GM12878 (cell line): ENCODE measurements around the gene NFIX. TPM values are rescaled to one million over a fixed set of nuclear protein-coding genes. Genes with fewer than 3 reads are reported as not detected.
A peak's percentile ranks its signal among the peaks of the same experiment; 100 is the strongest.

Source experiments
- ATAC-seq: fragments of 200-7000 bp; cut with Tn5 transposase; 3 replicates; pipeline ENCODE4 v1.9.1; 2020; ENCODE audit warnings: mild to moderate bottlenecking, moderate library complexity
- BruUV-seq: library from RNA; stranded (reverse); fragments of 400-500 nt; replicated peaks from 2 replicates; lab custom pipeline; 2021; lab: Mats Ljungman, UMichigan
- CTCF ChIA-PET: fragments of 300-600 bp; sonication (Branson Sonifier 250); formaldehyde crosslinking; extraction: SDS; loops from one replicate; lab custom pipeline; 2021; ENCODE audit warnings: inconsistent platforms; lab: Yijun Ruan, JAX
- POLR2A ChIA-PET: fragments of 350-600 bp; formaldehyde crosslinking; extraction: SDS; loops from one replicate; lab custom pipeline; 2021; ENCODE audit warnings: inconsistent platforms; lab: Charles Lee
- RAD21 ChIA-PET: fragments of 300-600 bp; sonication (Branson Sonifier 250); formaldehyde crosslinking; loops from one replicate; lab custom pipeline; 2023; ENCODE audit warnings: antibody characterized with exemption; ENCODE audit not compliant: unreplicated experiment; lab: Charles Lee
- SMC1A ChIA-PET: fragments of 300-600 bp; sonication (Branson Sonifier 250); formaldehyde crosslinking; loops from one replicate; lab custom pipeline; 2023; ENCODE audit not compliant: unreplicated experiment, uncharacterized antibody; lab: Charles Lee
- DNase-seq: peaks from one replicate; pipeline ENCODE4 v3.0.0-alpha.2; 2011; ENCODE audit warnings: low read depth, low spot score
- FAIRE-seq: peaks from 3 replicates; lab custom pipeline; 2011; peaks lifted over from hg19 to GRCh38; lab: Jason Lieb, UNC
- H2AFZ ChIP-seq: 2 replicates; pipeline ENCODE4 v1.6.0; 2011; ENCODE audit warnings: low read depth, low read length, control low read depth; ENCODE audit not compliant: control insufficient read depth
- H3K27ac ChIP-seq: 2 replicates; pipeline ENCODE4 v1.5.1; 2011; ENCODE audit warnings: control low read depth; ENCODE audit not compliant: control insufficient read depth, insufficient read depth
- H3K27me3 ChIP-seq, 2 experiments: replicated peaks in 1 of 2; 2 replicates each; pipeline versions ENCODE4 v1.6.0 to v1.6.1; 2011; ENCODE audit warnings: low read length in 1 of 2; ENCODE audit not compliant: control insufficient read depth in 2 of 2, insufficient read depth in 2 of 2
- H3K36me3 ChIP-seq, 2 experiments: 2 replicates each; pipeline ENCODE4 v1.5.1; 2011; ENCODE audit warnings: low read length in 1 of 2; ENCODE audit not compliant: control insufficient read depth in 2 of 2, insufficient read depth in 2 of 2
- H3K4me1 ChIP-seq: 2 replicates; pipeline ENCODE4 v1.6.1; 2011; ENCODE audit warnings: mild to moderate bottlenecking, low read length, moderate library complexity, mixed read lengths; ENCODE audit not compliant: control insufficient read depth, insufficient read depth
- H3K4me2 ChIP-seq: 2 replicates; pipeline ENCODE4 v1.6.0; 2011; ENCODE audit warnings: control low read depth; ENCODE audit not compliant: control insufficient read depth, insufficient read depth
- H3K4me3 ChIP-seq: fragments of 200-600 bp; sonication (generic); 2 replicates; pipeline ENCODE4 v1.5.1; 2016
- H3K79me2 ChIP-seq: 2 replicates; pipeline ENCODE4 v1.6.0; 2011; ENCODE audit warnings: low read length; ENCODE audit not compliant: control insufficient read depth, insufficient read depth
- H3K9ac ChIP-seq: 2 replicates; pipeline ENCODE4 v1.8.0; 2011; ENCODE audit warnings: low read length, control low read depth, mixed read lengths; ENCODE audit not compliant: control insufficient read depth, insufficient read depth
- H3K9me3 ChIP-seq: replicated peaks from 3 replicates; pipeline ENCODE4 v1.5.1; 2011; ENCODE audit warnings: mild to moderate bottlenecking, low read length; ENCODE audit not compliant: control insufficient read depth, insufficient read depth
- H4K20me1 ChIP-seq: 2 replicates; pipeline ENCODE4 v1.6.0; 2011; ENCODE audit not compliant: control insufficient read depth, insufficient read depth
- CBX3 ChIP-seq: fragments of 200-600 bp; sonication (generic); IDR thresholded peaks from 2 replicates; pipeline ENCODE4 v1.6.1; 2016; ENCODE audit warnings: low read depth, borderline replicate concordance
- CHD4 ChIP-seq: fragments of 200-600 bp; sonication (generic); IDR thresholded peaks from 2 replicates; pipeline ENCODE4 v1.6.1; 2016; ENCODE audit warnings: mild to moderate bottlenecking
- EGR1 ChIP-seq, 2 experiments: IDR thresholded peaks; 1 replicate in 1 of 2; 2 replicates in 1 of 2; pipeline ENCODE4 v1.6.1; 2011 to 2012; ENCODE audit warnings: low read depth in 2 of 2, low read length in 2 of 2, borderline replicate concordance in 1 of 2, mild to moderate bottlenecking in 1 of 2, moderate library complexity in 1 of 2
- ESRRA ChIP-seq: IDR thresholded peaks from 2 replicates; pipeline ENCODE4 v1.6.1; 2012; ENCODE audit warnings: mild to moderate bottlenecking, low read length, improper control_type of control experiment
- IKZF2 ChIP-seq, 2 experiments: fragments of 450-650 bp; IDR thresholded peaks; 2 replicates each; pipeline ENCODE4 v1.6.1; 2017; ENCODE audit warnings: mild to moderate bottlenecking in 2 of 2, moderate library complexity in 2 of 2
- JUND ChIP-seq: IDR thresholded peaks from 2 replicates; pipeline ENCODE4 v1.6.1; 2012; ENCODE audit warnings: low read depth, mild to moderate bottlenecking, low read length, improper control_type of control experiment, moderate library complexity
- KDM1A ChIP-seq: fragments of 200-600 bp; sonication (generic); IDR thresholded peaks from 2 replicates; pipeline ENCODE4 v1.6.1; 2016; ENCODE audit warnings: borderline replicate concordance
- POLR2A ChIP-seq: IDR thresholded peaks from 2 replicates; pipeline ENCODE4 v1.6.1; 2011; ENCODE audit warnings: low read depth, mild to moderate bottlenecking, low read length
- TARDBP ChIP-seq: IDR thresholded peaks from 2 replicates; pipeline ENCODE4 v1.6.1; 2016; ENCODE audit warnings: borderline replicate concordance
- WGBS: methylation state at CpG from one replicate; pipeline ENCODE4 v1.1.6; 2016; ENCODE audit warnings: low lambda C conversion rate; ENCODE audit not compliant: insufficient replicate concordance, insufficient coverage; ENCODE audit errors: missing lambda C conversion rate; 5-methylcytosine and 5-hydroxymethylcytosine counted together
- in situ Hi-C: fragments of 300-500 bp; cut with MboI; formaldehyde crosslinking; loops from 9 replicates; pipeline ENCODE4 v1.14.3; 2018; ENCODE audit warnings: mixed read lengths
- intact Hi-C: fragments of 100-400 bp; cut with micrococcal nuclease; formaldehyde crosslinking; loops from one replicate; pipeline ENCODE4 v1.14.2; 2022; ENCODE audit not compliant: unreplicated experiment
- polyA plus RNA-seq, 11 experiments: library from polyadenylated mRNA; depleted of rRNA in 4 of 11; unstranded in 6 of 11; stranded (reverse) in 5 of 11; fragments of >200 nt; fragmentation: Nextera tagmentation in 4 of 11; fragmentation: Illumina TruSeq in 1 of 11; extraction: Ambion mirVana in 4 of 11; extraction: Trizol in 1 of 11; gene quantifications; 1 replicate in 1 of 11; 2 replicates in 10 of 11; pipeline versions ENCODE4 v1.2.1 to v1.2.3, GENCODE V29; 2011 to 2016; ENCODE audit warnings: inconsistent platforms in 2 of 11, missing spikeins in 2 of 11, low read depth in 1 of 11
- total RNA-seq, 4 experiments: library from RNA; depleted of rRNA in 3 of 4; stranded (reverse); fragments of >200 nt in 3 of 4; fragmentation: Illumina TruSeq in 1 of 4; extraction: Trizol in 1 of 4; gene quantifications; 2 replicates each; pipeline versions ENCODE4 v1.2.1 to v1.2.3, GENCODE V29; 2013 to 2021

The NFIX gene
- total and polyA plus RNA-seq, 10 of the 15 experiments (the other 5 are each of a cell fraction or from before 2014, with no cell fraction given): 0.02 to 2.2 (median 0.28) TPM

DNA sequence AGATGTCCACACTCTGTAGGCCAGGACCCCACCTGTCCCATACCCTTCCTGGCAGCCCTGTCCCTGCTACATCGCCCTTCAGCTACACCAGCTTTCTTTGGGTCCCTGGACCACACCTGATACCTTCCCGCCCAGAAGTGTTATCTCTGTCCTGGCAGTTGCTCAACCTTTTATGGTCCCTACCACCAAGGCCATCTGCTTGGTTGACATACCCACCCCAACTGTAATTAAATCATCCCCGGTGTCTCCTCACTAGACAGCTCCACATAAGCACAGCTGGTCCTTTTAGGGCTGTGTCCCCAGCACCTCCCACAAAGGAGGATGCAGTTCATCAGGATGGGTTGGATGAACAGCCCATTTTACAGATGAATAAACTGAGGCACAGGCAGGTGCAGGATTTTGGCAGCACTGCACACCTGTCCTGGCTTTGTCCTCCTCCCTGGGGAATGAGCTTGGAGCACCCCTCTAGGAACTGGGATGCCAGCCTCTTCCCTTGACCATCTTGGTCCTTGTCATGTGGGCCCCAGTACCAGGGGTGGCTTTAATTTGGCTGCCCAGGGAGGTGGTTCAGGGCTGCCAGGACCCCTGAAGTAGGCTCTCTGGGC is 135.7 kb downstream of the NFIX start:
- Histone ChIP-seq H3K4me3 (no peak overlapping the region), H3K36me3 (peaks cover 0 to 13% of the 10 kb centered on the region in 2 experiments)
- 95% methylated on average over 3 of the region's 3 CpGs for WGBS
- no peak for ATAC-seq
- no peak for DNase-seq
- RAD21 ChIA-PET: no interaction called here
- FAIRE-seq: no peak
- intact Hi-C loops: no loop called here
- no peak for TF ChIP-seq CBX3
- no peak for TF ChIP-seq JUND
- no peak for TF ChIP-seq EGR1 (IDR thresholded peaks at IDR 0.05; ENCODE audit: borderline replicate concordance in 1 of 2, low read depth in 2 of 2, low read length in 2 of 2)
- TF ChIP-seq POLR2A: 0 out of 2 replicates have a peak, but pooled peaks have one; percentile 21
- no peak for TF ChIP-seq TARDBP
- TF ChIP-seq KDM1A: no peak
- no peak for TF ChIP-seq CHD4
- TF ChIP-seq ESRRA: no peak
- no peak for TF ChIP-seq IKZF2 (IDR thresholded peaks at IDR 0.05)
- TF ChIP-seq, all 136 proteins: peak for 1
- Histone ChIP-seq H3K9ac (no peak overlapping the region), H3K4me2 (no peak overlapping the region), H3K4me1 (no peaks in the 10 kb centered on the region), H3K9me3 (no peaks in the 10 kb centered on the region), H3K79me2 (peaks cover 17% of the 10 kb centered on the region), H3K27me3 (no peaks in the 10 kb centered on the region), H2AFZ (no peak overlapping the region), H4K20me1 (peaks cover 7% of the 10 kb centered on the region), H3K27ac (no peak overlapping the region)
- BruUV-seq: no TSS peak
- SMC1A ChIA-PET: interaction anchor here (1.3 kb wide), 1 partner anchor 11 kb away, joined by 3 read pairs; no protein-coding TSS in a partner anchor
- POLR2A ChIA-PET: interaction anchor here (0.6 to 1.0 kb wide), 2 partner anchors 11 to 167 kb away, joined by 3 read pairs; no protein-coding TSS in a partner anchor
- CTCF ChIA-PET: interaction anchor here (0.7 kb wide), 1 partner anchor 64 kb away, joined by 3 read pairs; no protein-coding TSS in a partner anchor
- in situ Hi-C loops: no loop called here
